CD4-positive, alpha-beta T cell treated with Interleukin-1 beta for 1 hour (primary cell): ENCODE results near the gene AFDN.

Experiments used
- DNase-seq, 2 donors: peaks; one replicate each; pipeline ENCODE4 v3.0.0-alpha.2; 2020 to 2022

The AFDN gene

DNA sequence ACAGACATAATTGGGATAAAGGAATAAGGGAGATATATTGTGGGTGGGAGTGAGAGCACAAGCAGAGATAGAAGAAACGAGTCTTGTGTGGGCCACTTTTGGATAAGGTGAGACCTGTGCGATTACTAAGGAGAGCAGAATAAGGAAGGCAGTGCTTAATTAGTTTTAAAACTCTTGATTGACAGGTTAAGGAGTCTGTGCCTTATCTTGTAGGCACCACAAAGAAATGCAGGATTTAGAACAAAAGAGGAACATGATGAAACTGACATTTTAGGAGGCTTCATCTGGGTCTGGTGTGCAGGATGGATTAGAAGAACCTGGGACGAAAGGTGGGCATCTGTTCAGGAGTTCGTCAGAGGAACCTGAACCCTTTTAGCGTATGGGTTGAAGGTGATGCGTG is 100.5 kb downstream of the AFDN start:
- no peak for DNase-seq

DNA sequence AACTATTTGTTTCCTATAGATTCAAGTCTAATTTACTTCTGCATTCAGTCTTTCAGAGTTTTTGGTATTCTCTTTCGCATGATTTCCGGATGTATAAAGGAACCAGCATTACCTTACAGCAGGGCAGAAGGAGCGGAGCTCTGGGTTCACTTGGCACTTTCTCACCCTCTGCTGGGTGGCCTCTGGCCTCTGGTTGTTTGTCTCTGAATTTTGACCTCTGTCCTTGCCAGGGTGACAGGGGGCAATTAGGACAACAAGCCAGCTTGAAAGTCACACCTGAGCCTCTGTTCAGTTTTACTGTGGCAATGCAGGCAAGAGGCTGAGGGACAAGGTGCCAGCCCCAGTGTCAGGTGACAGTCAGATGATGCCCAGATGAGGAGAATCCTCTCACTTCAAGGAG is 101.4 kb downstream of the AFDN start:
- DNase-seq, result no peak

DNA sequence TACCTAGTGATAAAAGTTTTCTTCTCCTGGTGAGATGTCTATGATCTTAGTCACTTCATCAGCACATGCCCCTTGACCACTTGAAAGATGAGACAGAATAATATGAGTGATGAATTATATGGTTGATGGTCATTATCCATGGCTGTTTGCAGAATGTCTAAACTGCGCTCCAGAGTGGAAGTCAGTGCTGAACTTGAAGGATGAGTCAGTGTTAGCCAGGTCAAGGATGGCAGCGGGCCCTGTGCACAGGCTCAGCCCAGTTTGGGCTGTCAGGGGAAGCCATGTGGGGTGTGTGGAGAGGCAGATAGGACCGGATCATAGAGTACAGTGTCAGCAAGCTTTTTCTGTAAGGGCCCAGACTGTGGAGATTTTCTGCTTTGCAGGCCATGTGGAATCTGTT is 103.6 kb downstream of the AFDN start:
- DNase-seq, result no peak

DNA sequence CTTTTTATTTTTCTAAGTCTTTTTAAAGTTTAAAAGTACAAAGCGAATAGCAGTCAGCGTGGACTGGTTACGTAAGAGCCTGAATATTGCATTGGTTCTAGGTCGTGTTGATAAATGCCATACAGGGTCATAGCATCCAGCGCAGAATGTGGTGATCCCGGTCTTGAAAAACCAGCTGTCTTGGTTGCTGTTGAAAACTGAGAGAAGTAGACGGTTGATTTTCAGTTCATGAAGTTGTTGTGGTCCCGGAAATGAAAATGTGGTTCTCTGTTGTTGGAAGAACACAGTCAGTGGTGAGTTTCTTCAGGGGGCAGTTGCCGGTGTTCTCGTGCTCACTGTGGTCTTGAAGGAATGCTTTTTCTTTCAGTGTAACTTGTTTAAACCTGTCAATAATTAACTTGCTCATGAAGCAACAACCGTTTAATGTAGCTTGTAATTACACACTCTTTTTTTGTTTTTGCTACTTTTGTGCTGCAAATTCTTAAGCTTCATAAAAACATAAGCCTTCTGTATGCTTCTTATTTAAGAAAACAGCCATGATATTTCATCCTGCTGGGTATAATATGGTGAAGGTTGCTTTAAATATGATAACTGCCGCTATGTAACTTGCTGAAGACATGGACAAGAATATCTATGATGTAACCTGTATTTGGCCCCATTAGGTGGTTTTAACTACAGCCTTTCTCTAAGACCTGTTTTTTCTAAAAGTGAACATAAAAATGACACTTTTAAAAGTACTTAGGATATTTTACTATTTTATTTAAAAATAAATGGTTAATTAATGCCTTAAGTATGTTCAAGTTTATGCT is 106.0 kb downstream of the AFDN start:
- no peak for DNase-seq

DNA sequence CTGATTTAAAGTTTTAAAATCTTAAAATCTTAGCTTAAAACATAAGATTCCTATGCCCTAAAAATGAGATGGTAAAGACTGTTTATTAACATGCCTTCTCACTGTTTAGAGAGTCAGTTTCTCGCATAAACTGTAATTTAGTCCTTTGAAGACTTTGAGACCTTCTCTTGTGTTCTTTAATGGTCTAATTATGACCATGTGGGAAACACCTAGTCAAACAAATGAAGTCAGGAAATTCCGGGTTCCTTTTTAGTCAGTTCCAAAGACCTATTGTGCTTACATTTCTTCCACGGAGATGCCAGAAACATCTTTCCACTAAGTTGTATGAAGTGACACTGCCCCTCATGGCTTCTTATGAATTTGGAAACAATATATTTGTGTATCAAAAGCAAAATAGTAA is 106.6 kb downstream of the AFDN start:
- DNase-seq, result no peak

- no peak for DNase-seq
These were observed 107.1 kb downstream of the AFDN start for GRCh38 chr6:167933847-167934246.

DNA sequence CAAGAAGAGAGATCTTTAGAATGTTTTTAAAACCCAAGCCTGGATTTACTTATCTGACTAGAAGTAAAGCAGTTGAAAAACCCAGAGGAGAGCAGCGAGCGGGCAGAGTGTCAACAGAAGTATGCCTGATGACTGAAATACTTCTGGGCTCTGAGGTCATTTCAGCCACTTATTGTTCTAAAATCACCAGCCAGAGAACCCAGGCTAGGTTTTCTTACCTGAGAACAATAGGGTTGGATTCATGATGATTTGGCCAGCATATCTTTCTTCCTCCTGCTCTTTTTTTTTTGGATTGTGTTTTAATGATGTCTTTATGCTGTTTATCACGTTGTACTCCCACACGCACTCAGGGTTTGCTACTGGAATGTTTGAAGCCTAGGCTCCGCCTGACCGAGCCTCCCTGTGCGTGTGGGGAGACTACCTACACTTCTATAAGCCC is 107.7 kb downstream of the AFDN start:
- DNase-seq, result no peak

GRCh38 chr6:167936051-167936450 is 109.3 kb downstream of the AFDN start:
- no peak for DNase-seq

DNA sequence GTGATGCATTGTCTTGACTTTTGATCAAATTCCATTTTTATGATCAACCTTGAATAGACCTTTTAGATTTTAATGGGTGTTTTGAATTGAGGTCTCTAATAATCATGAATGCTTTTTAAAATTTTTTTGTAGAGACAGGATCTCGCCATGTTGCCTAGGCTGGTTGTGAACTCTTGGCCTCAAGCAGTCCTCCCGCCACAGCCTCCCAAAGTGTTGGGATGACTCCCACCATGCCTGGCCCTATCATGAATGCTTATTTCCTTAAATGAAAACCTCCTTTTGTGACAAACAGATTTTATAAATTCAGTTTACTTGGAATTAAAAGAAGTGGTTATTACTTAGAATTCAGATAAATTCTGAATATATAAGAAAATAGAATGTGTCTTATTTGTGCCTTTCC is 110.6 kb downstream of the AFDN start:
- no peak for DNase-seq

DNA sequence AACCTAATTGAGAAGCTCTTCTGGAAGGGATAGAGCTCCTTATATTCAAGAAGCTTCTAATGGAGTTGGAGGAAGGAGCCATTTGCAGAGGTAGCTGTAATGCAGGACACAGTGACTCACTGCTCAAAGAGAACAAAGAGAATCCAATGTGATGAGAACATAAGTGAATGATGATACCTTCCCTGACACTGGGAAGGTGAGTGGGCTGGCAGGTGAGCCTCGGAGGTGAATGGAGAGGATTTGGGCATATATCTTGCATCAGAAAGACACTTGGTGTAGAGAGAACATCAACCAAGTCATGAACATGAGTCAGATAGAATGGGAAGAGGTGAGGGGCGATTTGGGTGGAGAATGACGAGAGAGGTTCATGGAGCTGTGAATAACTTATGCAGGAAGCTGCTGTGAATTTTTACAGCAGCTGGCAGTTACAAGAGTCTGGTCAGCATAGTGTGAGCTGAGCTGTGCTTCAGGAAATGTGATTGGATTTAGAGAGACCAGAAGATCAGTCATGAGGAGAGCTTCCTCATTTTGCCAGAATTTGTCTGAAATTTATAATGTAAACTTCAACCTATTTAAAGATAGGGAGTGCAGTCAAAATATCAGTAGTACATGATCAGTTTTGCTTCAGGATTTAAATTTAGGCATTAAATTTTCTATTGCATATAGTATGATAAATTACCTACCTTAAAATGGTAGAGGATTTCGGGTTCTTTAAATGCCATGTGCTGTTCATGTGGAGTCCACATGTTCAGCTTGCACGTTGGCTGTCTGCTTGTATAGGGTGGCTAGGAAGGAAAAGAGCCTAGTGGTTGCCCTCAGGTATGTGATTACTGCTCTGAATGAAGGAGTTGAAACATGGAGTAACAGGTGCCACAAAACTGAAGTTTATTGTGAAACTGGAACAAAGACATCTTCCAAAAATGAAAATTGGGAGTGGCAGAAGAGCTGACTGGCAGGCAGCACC is 111.5 kb downstream of the AFDN start:
- no peak for DNase-seq

DNA sequence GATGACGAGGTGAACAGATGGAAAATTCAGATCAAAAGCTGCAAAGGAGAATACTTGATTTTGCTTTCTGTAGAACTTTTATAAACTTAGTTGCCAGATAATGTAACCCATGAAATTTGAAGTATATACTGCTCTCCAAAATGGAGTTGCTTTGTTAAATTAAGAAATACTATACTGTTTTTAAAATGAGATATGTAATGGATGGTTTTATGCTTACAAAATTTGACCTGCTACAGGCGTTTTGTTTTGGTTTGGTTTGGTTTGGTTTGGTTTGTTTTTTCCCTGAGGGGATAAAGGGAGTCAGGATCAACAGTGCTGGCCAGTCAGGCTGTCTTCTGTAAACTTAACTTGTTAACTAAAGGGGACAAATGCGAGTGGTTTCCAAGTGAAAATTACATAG is 115.1 kb downstream of the AFDN start:
- no peak for DNase-seq

- no peak for DNase-seq
These were observed 117.4 kb downstream of the AFDN start for GRCh38 chr6:167944130-167944529.

DNA sequence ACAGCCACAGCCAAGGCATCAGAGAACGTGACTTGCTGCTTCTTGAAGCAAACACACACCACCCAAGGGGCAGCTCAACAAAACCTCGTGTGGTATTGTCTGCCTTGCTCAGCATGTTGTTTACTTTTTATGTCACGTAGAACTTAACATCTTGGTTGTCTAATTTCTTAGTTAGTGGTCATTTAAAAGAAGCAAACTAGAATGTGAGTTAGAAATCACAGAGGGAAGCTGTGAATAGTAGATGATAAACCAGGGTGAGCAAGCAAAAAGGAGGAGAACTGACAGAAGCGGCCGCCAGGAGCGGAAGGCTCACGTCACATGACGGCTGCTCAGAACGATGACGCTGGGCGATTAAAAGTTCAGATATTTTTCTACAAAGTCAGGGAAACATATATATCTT is 119.3 kb downstream of the AFDN start:
- DNase-seq, result no peak

GRCh38 chr6:167946604-167947003 is 119.9 kb downstream of the AFDN start:
- no peak for DNase-seq

DNA sequence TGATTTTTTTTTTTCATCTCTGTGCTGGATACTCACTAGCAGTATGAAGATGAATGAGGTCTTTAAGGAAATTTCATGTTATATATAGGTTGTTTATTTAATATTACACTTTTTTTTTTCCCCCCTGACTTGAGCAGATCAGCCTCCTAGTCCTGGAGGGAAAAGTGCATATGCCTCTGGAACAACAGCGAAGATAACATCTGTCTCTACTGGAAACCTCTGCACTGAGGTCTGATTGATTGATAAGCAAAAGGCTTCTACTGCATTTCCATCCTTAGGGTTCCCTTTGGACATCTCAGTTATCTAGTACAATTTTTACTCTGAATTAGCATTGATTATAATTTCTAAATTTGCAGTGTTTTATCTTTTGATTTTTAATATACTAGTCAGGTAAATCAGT is 121.0 kb downstream of the AFDN start:
- no peak for DNase-seq

DNA sequence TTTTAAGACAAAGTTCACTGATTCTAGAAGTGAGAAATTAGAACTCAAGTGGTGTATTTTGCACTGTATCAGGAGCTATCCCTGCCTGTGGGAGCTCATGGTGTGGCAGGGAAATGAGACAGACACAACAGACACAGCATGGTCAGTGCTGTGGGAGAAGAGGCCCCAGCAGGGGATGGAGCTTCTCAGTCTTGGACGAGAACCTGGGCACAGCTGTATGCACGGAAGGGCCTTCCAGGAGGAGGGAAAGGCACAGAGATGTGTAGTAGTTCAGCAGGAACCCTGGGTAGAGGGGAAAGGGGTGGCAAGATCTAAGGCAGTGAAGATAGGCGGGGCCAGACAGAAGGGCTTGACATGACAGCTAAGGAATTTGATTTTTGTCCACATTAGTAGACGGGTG is 122.0 kb downstream of the AFDN start:
- no peak for DNase-seq

- no peak for DNase-seq
These were observed 122.5 kb downstream of the AFDN start for GRCh38 chr6:167949121-167949684.

GRCh38 chr6:167951781-167952511 is 125.2 kb downstream of the AFDN start:
- no peak for DNase-seq

GRCh38 chr6:167952512-167952859 is 125.8 kb downstream of the AFDN start:
- no peak for DNase-seq

GRCh38 chr6:167953551-167953950 is 126.8 kb downstream of the AFDN start:
- no peak for DNase-seq

GRCh38 chr6:167954151-167954550 is 127.4 kb downstream of the AFDN start:
- DNase-seq, result no peak

DNA sequence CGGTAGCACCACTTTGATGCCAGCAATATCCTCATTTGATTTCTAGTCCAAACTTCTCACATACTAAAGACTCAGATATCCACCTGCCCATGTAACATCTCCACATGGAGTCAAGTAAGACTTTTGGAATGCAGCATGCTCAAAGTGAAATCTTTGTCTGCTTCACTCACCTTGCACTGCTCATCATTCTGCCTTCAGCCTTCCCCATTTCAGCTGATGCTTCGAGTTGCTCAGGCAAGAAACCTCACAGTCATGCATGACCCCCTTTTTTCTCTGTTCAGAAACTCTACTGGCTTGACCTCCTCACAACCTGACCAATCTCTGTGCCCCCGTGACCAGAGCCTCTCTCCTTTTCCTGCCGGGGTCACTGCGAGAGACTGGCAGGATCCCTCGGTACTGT is 129.8 kb downstream of the AFDN start:
- DNase-seq, result no peak

GRCh38 chr6:167956983-167957492 is 130.3 kb downstream of the AFDN start:
- DNase-seq, result no peak
